NK-92 (cell line): Measurements from ENCODE around the gene C17orf75.

Experiments used
- DNase-seq: peaks from one replicate; lab custom pipeline; 2025; ENCODE audit not compliant: unreplicated experiment; lab: John Stamatoyannopoulos, UW

Gene C17orf75

DNA sequence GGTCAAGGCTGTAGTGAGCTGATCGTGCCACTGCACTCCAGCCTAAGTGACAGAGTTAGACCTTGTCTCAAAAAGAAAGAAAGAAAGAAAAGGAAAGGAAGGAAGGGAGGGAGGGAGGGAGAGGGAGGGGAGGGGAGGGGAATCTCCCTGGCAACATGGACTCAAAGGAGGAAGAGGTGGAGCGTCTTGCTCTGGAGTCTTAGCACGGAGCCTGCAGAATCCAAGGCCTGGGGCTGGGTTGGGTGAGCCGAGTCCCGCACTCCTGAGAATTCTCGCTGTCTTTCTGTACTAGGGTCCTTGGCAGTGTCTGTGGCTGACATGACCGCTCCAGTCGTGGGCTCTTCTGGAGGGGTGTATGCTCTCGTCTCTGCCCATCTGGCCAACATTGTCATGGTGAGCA, 36.9 kb downstream of the C17orf75 start:
- no peak for DNase-seq

DNA sequence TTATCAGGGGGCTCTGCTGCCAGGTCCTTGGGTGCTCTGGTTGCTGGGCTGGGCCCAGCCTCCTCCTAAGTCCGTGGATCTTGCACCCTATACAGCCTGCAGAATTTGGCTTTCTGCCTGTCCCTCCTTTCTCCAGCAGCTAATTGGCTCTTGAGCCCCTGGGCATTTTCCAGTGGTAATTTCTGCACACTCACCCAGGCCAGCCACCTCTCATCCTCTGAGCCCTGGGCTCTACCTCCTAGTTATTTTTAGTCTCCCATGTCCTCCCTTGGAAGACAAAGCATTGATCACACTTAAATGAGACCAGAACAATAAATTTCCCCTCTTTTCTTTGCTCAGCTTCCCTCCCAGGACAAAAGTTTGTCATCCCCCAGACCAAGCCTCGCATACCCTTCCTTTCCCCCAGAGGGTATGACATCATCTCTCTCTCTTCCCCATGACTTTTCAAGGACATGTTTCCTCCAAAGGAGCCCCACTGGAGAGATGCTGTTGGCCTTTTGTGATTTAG, 38.1 kb downstream of the C17orf75 start:
- no peak for DNase-seq

DNA sequence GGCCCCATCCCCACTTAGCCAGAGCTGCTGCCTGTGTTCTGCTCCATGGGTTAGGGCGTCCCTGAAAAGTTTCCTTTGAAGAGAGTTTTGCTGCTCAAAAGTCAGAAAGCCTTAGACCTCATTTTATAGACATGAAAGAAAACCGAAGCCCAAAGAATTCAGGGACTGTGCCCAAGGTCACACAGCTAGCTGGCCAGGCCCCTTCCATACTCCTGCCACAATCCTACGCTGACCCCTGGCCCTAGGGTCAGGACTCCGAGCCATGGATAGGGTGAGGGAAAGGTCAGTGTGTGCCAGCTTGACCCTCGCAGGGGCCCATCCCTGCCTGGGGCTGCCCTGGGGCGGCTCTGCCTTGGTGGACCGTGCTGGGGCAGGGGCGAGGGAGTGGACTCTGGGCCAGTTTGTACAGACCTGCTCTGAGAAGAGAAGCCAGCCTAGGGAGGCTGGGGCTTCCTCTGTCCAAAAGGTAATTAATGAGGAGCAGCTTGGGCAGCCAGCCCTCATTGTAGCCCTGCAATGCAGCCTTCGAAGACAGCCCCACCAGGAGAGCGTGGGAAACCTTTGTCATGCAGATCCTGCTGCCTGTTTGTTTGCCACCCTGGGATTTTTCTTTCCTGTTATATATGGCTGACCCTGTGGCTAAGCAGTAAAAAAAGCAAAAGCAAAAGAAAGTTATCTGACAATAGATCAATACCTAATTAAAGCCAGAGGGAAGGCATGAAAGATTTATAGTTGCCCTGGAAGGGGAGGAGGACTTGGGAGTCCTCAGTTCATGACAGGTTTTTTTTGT, 38.9 kb downstream of the C17orf75 start:
- DNase-seq: no peak

DNA sequence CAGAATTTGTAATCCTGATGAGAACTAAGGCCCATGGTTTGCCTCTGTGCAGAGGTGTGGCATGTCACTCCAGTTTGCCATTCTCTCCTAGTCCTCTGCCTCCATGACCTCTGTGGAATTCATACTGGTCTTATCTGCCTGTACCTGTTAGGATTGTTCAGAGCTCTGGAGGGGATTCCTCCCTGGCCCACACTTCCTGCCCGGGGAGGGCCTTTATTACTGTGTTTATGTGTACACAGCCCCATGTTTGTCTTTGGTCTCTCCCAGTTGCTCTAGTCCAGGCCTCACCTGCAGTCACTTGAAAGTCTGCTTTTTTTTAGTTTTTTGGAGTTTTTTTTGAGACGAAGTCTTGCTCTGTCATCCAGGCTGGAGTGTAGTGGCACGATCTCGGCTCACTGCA, 39.9 kb downstream of the C17orf75 start:
- DNase-seq: no peak

DNA sequence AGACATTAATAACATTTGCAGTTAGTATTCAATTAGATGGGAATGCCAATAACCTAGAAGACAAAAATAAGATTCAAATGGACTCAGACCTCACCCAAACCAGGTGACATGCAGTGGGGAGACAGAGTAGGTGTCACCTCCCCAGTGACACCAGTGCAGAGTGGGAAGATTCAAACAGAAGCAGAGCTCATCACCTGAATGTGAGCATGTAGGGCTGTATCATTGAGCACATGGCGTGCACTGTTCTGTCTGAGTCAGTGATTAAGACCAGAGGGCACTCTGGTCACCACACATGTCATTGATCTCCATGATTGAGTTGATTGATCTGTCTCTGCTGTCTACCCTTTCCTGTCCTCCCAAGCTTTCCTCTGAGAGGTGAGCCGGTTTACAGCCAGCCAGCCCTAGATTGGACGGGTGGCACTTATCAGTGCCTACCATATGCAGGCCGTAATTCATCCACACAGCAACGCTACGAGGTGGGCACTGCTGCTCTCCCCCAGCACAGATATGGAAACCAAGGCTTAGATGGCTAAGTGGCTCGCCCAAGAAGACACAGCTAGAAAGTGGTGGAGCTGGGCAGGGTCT, 42.3 kb downstream of the C17orf75 start:
- DNase-seq: no peak

DNA sequence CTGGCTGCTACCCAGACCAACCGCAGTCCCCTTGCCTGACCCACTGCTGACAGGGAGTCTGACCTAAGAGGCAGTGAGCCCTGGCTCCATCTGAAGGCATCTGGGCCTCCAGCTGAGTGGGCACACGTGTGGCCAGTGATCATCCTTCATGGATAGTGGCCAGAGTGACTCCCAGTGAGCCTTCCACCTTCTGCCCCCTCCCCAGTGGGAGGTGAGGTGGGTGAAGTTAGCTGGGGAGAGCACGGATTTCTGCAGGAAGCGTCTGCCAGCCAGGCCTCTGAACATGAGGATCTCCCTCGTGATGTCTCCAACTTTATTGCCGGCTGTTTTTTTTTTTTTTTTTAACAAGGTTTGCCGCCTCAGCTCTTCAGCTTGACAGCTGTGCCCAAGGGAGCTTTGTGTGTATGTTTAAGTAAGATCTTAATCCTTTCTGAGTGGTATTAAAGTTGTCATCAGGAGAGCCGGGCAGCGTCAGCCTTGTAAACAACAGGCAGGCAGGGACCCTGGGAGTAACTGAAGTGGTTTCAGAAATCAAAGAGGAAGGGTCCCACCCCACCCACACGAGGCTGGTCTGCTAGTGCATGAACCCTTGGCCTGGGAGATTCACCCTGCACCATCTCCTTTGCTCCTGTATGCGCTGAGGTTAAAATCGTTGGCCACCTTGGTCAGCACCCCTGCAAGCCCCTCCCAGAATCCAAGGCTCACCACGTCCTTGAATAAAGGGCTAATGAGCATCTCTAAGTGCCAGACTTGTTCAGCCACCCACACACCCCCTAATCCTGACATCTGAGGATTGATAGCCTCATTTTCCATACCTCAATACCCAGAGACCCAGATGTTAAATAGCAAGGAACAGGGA, 43.0 kb downstream of the C17orf75 start:
- DNase-seq: no peak

DNA sequence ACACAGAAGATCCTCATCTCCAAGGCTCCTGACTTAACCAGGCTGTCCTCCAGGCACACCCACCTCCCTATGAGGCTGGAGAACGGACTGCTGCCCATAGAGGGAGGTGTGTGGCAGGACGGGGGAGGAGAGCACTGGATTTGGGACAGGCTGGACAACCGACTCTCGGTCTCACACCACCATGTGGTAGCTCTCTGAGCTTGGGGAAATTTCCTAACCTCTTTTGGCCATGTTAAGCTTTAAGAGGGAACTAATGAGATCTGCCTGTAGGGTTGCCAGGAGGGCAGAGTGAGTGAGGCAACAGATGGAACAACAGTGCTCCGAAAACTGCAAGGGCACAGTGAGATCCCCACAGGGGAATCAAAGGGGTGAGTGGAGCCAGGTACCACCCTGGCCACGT, 43.7 kb downstream of the C17orf75 start:
- DNase-seq: no peak

DNA sequence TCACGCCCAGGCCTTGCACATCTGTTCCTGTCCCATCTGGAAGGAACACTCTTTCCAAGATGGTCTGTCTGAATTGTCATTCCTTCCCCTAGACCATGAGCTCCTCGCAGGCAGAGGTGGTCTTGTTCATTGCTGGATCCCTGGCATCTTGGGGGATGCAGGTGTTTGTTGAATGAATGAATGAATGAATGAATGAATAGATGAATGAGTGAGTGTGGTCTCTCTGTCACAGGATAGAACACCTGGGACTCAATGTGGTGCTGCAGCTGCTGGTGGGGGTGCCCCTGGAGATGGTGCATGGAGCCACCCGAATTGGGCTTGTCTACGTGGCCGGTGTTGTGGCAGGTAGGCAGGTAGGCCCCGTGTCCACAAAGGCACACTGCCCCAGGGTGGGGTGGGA, 44.1 kb downstream of the C17orf75 start:
- DNase-seq: no peak

DNA sequence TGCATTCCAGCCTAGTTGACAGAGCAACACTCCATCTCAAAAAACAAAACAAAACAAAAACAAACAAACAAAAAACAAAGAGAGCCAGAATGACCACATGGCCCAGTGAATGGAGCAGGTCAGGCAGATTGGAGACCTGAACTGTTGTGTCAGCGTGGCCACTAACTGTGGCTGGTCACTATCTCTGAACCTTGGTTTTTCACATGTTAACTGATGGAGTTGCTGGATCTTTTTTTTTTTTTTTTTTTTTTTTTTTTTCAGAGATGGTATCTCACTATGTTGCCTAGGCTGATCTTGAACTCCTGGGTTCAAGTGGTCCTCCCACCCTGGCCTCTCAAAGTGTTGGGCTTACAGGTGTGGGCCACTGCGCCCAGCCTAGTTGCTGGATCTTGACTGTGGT, 44.5 kb downstream of the C17orf75 start:
- DNase-seq: no peak

DNA sequence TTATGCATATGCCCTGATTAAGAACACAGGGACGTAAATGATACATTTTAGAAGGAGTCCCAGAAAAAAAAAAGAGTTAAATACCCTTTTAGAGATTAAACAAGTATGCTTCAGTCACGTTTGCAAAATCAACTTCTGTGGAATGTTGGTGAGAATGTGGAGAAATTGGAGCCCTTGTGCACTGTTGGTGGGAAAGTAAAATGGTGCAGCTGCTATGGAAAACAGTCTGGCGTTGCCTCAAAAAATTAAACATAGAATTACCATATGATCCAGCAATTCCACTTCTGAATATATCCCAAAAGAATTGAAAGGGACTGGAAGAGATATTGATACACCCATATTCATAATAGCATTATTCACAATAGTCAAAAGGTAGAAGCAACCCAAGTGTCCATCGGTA, 49.9 kb downstream of the C17orf75 start:
- DNase-seq: no peak

DNA sequence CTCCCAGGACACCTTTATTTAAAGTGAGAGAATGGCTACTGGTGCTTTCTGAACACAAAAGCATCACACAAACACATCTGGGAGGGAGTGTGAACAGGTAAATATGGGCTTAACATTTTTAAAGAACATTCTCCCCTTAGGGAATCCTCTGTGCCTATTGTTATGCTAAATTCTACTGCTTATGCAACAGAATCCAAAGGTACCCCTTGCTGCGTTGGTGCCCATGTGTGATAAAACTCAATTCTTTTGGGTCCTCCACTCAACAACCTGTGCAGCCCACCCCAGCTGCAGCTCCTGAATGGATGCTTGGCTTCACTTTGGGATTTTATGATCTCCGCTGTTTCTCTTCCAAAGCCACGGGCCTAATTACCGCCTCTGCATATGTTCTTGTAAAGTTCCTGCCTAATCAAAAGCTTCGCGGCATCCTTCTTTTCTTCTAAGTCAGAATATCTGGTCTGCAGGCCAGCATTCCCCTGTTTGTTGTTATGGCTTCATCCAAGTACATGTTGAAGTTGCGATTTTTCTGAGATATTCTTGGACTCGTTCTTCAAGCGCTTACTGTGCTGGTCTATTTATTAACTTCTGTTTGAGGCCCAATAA, 52.4 kb downstream of the C17orf75 start:
- no peak for DNase-seq

DNA sequence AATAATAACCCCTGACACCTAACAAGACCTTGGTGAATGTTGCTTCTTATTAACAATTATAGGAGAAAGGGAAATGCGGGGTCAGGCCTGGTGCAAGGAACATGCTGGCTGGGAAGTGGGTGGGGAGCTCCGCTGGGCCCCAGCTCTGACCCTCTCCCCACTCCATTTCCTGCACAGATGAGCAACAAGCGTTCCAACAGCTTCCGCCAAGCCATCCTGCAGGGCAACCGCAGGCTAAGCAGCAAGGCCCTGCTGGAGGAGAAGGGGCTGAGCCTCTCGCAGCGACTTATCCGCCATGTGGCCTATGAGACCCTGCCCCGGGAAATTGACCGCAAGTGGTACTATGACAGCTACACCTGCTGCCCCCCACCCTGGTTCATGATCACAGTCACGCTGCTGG, 53.4 kb downstream of the C17orf75 start:
- no peak for DNase-seq

DNA sequence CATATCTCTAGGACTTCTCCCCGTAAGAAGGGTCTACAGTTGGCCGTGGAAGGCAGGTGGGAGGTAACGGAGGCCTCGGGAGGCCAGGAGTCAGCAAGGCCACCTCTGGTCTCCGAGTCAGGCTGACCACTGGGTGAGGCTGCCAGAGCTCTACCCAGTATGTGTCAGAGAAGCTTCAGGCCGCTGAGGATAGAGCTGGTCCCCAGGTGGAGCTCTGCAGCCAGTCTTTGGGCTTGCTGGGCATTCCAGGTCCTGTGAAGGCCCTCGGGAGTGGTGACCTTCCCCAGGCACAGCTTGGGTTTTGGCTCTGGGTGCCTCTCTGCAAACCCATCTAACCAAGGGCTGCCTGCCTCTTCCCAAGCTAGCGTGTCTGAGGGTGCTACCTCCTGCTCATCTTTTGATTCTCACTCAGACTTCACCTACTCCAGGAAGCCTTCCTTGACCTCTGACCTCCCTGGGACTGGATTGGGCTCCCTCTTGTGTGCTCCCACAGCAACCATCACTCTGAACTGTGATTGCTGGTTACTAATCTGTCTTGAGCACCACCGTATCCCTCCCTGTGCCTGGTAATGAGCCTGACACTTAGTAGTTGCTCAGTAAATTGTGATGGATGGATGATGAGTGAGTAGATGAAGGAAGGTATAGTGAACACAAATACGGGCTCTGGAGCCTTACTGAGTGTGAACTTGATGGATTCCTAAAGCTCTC, 54.0 kb downstream of the C17orf75 start:
- no peak for DNase-seq

DNA sequence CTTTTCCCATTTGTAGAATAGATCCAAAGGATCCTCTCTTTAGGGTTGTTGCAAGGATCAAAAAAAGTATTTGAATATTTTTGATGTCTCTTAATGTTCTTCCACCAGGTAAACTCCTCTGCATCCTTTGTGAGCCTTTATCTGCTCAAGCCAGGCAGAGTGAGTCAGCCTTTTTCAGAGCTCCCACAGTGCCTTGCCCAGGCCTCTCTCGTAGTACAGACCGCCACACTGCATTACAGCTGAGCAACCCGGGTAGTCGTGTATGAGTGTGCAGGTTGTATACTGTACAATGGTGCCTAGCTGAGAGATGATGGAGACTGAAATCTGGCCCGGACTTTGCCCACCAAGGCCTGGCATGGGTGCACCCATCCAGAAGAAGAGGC, 55.5 kb downstream of the C17orf75 start:
- DNase-seq: no peak

DNA sequence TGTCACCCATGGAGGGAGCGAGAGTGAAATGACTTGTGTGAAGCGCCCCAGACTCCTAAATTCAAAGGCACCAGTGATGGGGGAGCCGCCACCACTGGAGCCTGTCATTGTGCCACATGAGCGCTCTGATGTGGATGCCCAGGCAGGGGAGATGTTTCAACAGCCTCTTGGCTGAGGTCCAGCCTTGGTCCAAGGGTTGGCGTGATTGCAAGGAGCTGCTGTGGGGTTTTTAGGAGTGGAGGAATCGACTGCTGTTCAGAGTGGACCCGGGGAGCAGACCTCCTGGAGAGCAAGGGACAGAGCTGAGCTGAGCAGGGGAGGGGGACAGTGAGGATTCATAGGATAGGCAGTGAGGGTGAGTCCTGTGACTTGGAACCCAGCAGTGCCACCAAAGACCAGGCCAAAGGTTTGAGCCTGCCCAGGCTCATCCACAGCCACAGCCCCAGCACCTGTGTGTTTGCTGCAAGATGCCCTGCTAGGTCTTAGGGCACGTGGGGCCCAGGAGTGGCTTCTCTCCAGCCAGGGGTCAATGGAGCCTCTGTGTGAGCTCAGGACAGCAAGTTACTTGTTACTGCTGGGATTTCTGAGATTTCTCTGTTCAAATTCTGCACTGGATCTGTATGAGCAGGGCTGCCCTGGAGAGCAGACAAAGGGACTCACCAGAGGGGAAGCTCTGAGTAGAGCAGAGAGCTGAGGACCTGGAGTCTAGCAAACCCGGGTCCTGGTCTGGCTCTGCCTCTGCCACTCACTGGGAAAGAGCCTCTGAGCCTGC, 56.0 kb downstream of the C17orf75 start:
- DNase-seq: no peak

DNA sequence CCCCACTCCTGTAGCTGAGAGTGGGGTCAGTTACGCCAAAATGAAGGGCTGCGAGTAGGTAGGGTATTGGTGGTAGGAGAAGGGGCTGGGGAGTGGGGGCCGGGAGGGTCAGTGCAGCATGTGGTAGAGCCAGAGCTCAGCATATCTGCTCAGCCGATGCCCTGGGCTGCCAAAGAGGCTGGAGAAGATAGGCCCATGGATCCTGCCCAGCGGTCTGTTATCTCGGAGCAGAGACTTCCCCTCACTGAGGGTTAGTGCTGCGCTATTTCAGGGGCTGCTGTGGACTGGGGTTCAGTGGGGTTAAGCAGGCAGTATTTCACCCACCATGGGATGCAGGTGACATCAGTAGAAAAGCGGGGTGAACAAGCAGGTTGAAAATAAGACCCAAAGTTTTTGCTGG, 56.7 kb downstream of the C17orf75 start:
- no peak for DNase-seq

DNA sequence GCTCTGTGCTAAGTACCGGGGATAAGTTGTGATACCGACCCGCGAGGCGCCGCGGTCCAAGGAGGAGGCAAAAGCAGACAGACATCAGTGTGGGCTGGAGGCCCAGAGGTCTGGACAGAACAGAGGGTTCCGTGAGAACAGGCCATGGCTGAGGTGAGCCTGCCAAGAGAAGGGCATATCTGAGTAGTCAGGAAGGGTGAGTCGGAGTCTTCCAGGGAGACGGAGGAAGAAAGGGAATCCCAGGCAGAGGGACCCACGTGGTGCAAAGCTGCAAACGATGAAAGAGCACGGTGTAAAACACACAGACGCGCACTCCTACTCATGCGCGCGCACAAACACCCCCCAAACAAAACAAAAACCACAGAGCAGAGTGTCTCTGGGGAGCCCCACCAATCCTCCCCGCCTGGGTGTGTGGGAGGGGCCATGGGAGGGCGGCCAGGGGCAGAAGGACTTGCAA, 58.2 kb downstream of the C17orf75 start:
- DNase-seq: no peak

DNA sequence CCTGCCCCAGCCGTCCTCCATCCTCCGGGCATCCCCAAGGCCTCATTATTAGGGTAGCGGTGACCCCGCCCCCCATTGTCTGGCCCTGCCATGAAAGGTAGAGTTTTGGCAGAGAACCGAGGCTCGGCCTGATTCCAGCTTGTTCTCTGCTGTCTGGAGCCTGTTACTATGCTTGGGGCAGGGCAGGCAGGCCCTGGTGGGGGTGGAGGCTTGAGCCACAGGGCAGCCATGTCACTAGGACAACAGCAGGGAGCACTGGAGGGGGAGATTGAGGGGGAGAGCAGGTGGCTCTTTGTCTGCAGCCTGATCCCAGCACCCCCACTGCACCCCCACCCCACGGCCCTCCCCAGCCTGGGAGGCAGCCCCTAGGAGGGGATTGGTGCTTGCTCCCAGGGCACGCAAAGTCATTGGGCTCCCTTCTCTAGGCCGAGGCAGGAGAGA, 60.9 kb downstream of the C17orf75 start:
- DNase-seq: no peak

DNA sequence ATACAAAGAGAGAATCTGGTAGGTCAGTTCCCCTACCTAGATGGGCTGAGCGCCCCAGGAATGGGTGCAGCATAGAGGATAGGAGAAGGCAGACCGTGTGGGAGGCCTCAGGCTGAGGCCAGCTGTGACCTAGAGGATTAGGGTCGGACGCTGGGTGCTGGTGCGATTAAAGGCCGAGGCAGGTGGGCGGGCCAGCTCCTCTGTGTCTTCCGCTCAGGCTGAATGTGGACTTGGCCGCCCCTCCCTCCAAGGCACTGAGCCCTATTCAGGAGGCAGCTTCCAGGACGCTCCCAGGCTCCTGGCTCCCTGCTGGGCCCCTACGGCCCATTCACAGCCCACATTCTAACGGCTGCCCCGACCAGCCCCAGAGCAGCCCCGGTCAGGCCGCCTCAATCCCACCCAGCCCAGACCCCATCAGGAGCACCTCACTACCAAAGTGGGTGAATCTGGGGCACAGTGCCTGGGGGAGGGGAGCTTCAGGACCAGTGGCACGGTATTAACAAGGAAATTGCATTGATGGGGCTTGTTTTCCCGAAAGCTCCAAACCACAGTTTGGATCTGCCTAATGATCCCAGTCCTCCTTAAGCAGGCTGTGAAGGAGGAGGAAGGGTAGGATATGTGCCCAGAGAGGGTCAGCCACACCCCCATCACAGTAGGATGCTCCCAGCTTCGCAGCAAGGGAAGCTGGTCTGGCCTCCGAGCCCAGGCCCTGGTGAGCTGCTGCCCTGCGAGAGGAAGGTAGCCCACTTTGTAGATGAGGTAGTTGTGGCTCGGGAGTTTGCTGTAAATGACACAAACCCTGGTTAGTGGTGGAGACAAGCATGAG, 61.9 kb downstream of the C17orf75 start:
- no peak for DNase-seq
